ENCODE data around the gene ZZZ3. TPM values are rescaled to one million over a fixed set of nuclear protein-coding genes. Genes with fewer than 3 reads are reported as not detected.

Gene ZZZ3
- total RNA-seq, 1 experiment from 2014 or later: 51.1 TPM

DNA sequence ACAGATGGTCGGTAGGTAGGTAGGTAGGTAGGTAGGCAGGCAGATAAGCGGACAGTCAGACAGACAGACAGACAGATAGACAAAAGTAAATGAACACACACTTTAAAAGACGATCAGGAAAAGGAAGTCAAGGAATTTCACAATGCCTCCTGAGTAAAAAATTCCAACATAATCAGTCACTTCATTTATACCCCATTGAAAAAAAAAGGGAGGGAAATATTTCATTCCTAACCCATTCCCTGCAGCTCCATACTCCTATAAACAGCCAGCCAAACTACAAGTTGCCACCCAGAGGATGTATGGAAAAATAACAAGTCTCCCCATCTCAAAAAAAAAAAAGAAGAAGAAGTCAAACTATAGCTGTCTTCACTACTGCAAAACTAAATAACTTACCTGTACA, 43.4 kb downstream of the ZZZ3 start:
- no peak overlapping the region for H3K14ac ChIP-seq (ENCODE audit: insufficient read depth, low read length)
- Mint-ChIP-seq H3K4me3 (no peak overlapping the region), H3K9me3 (no peaks in the 10 kb centered on the region), H3K4me1 (peaks cover 12 to 14% of the 10 kb centered on the region in 2 experiments), H3K27ac (no peak overlapping the region), H3K27me3 (ENCODE audit: low read depth) (no peaks in the 10 kb centered on the region), H3K36me3 (ENCODE audit: insufficient read depth in 1 of 3, low read depth in 3 of 3) (peaks cover 0 to 12% (median 10%) of the 10 kb centered on the region in 3 experiments; a peak in 4 of 7 replicates)
- H2BK12ac ChIP-seq (ENCODE audit: insufficient read length, low read depth, low read length): no peak overlapping the region
- no peak overlapping the region for H3K4me2 ChIP-seq (ENCODE audit: insufficient read depth, insufficient read length, low read length)
- H2BK120ac ChIP-seq (ENCODE audit: low read depth, low read length, poor library complexity, severe bottlenecking): no peak overlapping the region
- H2AFZ ChIP-seq (ENCODE audit: low read length): no peak overlapping the region
- no peak overlapping the region for H3T11ph ChIP-seq (ENCODE audit: low read length)
- H4K20me1 ChIP-seq (ENCODE audit: control insufficient read depth, insufficient read depth, insufficient read length): no peaks in the 10 kb centered on the region
- H3K4me1 ChIP-seq (ENCODE audit: insufficient read depth, low read length): peaks cover 3% of the 10 kb centered on the region; the same call in 1 of the 2 replicates
- H3K23ac ChIP-seq (ENCODE audit: insufficient read length, low read depth, low read length): no peak overlapping the region
- no peak overlapping the region for H4K91ac ChIP-seq (ENCODE audit: insufficient read length, low read depth, low read length)
- no peak overlapping the region for H3K56ac ChIP-seq (ENCODE audit: insufficient read length, low read depth, low read length)
- H3K9me3 ChIP-seq (ENCODE audit: control insufficient read depth, low read depth, low read length): no peaks in the 10 kb centered on the region
- no peak overlapping the region for H3K9ac ChIP-seq (ENCODE audit: extremely low read depth, insufficient read length, low read length)
- no peak overlapping the region for H2BK5ac ChIP-seq (ENCODE audit: insufficient read length, low read length)
- no peaks in the 10 kb centered on the region; the same call in 1 of the 2 replicates for H3K79me2 ChIP-seq (ENCODE audit: insufficient read depth, low read length)
- H4K8ac ChIP-seq (replicated peaks; ENCODE audit: insufficient read length, low read depth, low read length): no peak overlapping the region
- H3K27ac ChIP-seq (ENCODE audit: insufficient read length, low read depth, low read length): no peak overlapping the region
- no peak for DNase-seq
- peaks cover 2% of the 10 kb centered on the region for H3K79me1 ChIP-seq (ENCODE audit: insufficient read depth, low read depth, low read length, poor library complexity, severe bottlenecking)
- H4K5ac ChIP-seq (ENCODE audit: insufficient read length, low read depth, low read length): no peak overlapping the region
- H2BK15ac ChIP-seq (ENCODE audit: low read depth, low read length): no peak overlapping the region
- TF ChIP-seq, protein P1, sequence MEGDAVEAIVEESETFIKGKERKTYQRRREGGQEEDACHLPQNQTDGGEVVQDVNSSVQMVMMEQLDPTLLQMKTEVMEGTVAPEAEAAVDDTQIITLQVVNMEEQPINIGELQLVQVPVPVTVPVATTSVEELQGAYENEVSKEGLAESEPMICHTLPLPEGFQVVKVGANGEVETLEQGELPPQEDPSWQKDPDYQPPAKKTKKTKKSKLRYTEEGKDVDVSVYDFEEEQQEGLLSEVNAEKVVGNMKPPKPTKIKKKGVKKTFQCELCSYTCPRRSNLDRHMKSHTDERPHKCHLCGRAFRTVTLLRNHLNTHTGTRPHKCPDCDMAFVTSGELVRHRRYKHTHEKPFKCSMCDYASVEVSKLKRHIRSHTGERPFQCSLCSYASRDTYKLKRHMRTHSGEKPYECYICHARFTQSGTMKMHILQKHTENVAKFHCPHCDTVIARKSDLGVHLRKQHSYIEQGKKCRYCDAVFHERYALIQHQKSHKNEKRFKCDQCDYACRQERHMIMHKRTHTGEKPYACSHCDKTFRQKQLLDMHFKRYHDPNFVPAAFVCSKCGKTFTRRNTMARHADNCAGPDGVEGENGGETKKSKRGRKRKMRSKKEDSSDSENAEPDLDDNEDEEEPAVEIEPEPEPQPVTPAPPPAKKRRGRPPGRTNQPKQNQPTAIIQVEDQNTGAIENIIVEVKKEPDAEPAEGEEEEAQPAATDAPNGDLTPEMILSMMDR (conservative IDR thresholded peaks at IDR 0.05): no peak
- no peak overlapping the region for H2AK5ac ChIP-seq (ENCODE audit: insufficient read length, low read length)
- H3K18ac ChIP-seq (ENCODE audit: insufficient read length, low read depth, low read length): no peak overlapping the region
- no CpG with 5 or more reads among the region's 3 CpGs for WGBS (ENCODE audit: extremely low coverage, insufficient read length, low lambda C conversion rate)
- H3K4ac ChIP-seq (ENCODE audit: low read depth, low read length): no peak overlapping the region
- H3K23me2 ChIP-seq (ENCODE audit: insufficient read length, low read depth, low read length, poor library complexity, severe bottlenecking): no peaks in the 10 kb centered on the region
- H2BK20ac ChIP-seq (ENCODE audit: low read depth, low read length, poor library complexity, severe bottlenecking): no peak overlapping the region
- H3K27me3 ChIP-seq (ENCODE audit: insufficient read depth, low read length): no peaks in the 10 kb centered on the region

Data from H9 (cell line).